ENCODE measurements around the gene CBX2.
"Not testable (repeated sequence)": the region's sequence is repeated elsewhere in the genome, so short reads cannot be mapped to it uniquely, and the experiment has no call there.

The CBX2 gene

DNA sequence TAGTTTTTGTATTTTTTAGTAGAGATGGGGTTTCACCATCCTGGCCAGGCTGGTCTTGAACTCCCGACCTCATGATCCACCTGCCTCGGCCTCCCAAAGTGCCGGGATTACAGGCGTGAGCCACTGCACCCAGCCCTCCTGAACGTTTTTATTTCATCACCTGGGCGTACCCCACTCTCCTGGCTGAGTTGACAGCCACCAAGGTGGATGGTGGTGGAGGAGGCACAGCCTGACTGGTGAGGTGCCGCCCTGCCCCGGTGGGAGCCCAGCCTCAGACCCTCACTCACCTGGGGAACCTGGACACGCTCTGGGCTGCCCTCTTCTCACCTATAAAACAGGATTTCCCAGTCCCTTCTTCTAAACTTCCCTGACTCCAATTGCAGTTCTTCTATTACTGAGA is 5.2 kb upstream of the CBX2 start:
- DNase-seq, result not testable (repeated sequence)

DNA sequence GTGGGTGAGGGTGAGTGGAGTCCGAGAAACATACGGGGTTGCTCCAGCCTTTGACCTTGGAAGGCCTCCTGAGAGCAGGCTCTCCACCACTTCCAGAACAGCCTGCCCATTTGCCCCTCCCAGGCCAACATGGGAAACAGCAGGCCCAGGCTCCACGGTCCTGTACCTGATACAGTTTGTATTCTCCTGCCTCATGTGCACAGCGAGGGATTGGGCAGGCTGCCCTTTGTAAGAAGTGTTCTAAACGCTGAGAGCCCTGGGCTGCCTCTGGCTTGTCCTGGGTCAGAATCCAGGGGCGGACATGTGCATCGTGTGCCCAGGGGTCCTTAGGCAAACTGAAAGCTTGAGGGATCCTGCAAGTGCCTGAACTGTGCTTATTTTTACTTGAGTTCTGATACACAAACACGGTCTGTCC is 3.4 kb upstream of the CBX2 start:
- DNase-seq, result no peak

DNA sequence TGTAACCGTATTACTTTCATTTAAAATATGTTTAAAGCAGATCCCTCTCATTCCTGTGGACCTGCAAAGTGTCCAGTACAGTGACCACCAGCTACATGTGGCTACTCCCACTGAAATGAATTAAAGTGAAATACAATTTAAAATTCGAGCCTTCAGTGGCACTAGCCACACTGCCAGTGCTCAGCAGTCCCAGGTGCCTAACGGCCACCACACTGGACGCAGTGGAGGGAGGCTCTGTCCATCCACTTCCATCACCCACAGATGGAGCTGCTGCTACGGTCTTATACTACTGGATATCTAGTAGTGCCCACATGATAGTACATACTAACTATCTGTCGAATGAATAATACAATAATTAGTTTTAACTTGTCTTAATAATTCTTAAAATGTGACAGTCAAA is 2.3 kb upstream of the CBX2 start:
- DNase-seq, result no peak

DNA sequence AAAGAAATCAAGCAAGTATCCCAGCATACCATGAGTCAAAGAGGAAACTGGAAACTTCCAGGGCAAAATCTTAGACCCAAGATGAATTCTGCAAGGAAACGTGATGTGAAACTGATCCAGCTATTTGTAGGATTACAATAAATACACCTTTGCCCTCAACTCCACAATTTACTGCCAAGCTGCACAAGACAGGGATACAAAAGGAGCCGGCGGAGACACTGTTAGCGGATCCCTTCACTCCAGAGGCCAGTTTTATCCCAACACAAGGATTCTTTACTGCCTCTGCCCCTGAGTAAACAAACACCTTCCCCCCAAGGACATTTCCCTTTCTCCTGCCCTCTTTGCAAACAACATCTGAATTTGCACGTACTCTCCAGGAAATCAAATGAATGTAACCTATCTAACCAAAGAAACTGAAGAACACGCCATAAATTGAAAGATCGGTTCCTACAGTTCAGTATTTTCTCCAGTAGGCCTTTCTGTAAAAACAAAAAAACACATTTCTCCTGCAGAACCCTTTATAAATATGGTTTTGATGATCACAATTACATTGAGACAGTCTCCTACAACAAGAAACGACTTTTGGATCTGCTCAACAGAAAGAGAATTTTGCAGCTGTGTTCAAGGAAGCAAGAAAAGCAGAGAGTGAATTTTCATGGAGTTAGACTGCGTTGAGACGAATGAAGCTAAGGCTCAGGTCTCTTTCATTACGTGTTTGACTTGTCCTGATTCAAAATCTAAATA is 1.4 kb upstream of the CBX2 start:
- DNase-seq, result no peak

DNA sequence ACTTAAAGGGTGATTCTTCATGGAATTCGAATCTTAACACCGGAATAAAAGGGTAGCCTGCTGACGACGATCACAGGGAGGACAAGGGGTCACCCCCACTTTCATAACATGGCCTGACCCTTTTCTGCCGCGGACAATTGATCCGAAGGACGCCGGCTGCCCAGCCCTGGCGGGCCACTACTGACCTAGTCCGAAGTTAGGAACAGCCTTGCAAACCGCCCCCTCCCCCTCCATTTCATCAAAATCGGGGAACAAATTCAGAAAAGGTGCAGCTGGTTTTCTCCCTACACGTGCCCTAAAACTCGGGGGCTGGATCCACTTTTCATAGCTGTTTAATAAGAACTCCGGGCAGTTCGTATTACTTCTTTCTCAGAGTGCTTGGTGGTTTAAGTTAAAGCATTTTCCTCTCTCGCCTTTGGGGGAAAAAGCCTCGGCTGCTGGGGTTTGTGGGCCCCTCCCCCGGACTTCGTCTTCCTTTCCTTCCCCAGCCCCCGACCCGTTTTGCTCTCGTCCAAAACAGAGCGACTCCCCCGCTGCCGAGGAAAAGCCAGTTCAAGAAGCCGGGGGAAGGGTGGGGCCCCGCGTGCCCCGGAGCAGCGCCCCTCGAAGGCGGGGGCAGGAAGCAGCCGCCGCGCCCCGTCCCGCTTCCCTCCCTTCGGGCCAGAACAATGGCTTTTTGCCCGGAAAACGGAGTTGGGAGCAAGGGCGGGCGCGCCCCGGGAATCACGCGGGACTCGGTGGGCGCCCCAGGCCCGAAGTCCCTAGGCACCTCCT is 641 bp upstream of the CBX2 start:
- DNase-seq, result no peak

DNA sequence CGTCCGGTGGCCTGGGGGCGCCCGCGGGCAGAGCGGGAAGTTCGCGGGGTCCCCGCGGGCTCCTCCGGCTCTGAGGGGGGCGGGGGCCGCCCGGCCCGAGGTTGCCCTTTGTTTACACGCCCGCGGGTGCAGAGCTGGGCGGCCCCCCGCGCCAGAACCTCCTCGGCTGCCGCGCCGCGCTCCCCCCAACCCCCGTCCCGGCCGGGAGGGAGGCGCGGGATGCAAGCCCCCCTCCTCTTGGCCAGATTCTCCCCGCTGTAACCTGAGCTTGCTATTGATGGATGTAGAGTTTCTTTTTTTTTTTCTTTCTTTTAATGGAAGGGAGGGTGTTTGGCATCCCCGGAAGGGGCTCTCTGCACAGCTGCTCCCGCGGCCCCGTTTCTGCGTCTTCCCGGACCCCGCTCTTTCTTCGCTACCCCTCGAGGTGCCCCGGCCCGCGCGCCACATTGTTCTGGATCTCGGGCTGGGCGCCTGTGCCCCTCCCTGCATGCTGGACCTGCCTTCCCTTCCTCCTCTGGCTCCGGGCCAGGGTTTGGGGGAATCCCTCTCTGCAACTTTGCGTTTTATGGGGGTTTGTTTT is 646 bp downstream of the CBX2 start:
- no peak for DNase-seq

DNA sequence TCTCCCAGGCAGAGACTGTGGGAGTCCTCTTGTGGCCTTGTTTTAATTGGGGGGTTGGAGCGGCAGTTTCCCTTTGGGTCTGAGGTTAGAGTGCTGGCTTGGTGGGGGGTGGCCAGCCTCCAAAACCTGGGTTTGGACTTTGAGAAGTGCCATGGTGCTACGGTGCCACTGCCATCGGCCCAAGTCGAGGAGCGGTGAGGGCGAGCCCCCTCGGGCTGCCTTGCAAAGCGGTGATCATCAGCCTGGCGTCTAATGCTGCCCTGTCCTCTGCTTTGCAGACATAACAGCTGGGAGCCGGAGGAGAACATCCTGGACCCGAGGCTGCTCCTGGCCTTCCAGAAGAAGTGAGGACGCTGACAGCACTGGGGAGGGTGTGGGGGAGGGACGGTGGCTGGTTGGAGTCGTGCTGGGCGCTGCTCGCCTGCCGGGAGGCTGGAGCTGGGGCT is 1.2 kb downstream of the CBX2 start:
- no peak for DNase-seq

DNA sequence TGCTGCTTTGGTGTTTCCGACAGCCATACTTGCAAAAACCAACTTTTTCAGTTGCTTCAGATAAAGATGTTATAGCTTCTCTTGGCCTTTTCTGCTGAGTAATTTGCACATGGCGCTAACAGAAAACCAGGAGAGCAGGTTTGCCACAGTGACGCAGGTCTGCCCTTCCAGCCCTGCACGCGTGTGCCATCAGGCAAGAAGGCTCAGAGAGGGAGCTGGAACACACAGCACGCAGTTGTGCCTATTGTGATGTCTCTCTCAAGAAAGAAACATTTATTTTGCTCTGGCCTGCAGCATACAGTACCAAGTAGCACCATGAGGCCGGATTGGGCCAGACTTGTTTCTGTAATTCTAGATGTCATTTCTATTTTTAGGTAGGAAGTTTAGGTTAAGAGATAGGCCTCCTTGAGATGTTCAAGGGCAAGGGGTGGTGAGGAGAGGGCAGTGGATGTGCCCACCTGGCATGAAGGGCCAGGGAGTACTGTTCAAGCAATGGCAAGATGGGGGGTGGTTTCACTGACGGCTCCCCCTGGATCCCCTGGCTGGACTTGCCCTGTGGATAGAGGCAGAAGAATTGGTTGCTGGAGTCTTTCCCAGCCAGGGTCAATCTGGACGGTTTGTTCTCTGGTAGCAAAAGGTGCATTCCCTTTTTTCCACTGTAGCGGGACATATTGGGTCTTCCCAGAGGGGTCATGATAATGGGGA is 1.9 kb downstream of the CBX2 start:
- no peak for DNase-seq

DNA sequence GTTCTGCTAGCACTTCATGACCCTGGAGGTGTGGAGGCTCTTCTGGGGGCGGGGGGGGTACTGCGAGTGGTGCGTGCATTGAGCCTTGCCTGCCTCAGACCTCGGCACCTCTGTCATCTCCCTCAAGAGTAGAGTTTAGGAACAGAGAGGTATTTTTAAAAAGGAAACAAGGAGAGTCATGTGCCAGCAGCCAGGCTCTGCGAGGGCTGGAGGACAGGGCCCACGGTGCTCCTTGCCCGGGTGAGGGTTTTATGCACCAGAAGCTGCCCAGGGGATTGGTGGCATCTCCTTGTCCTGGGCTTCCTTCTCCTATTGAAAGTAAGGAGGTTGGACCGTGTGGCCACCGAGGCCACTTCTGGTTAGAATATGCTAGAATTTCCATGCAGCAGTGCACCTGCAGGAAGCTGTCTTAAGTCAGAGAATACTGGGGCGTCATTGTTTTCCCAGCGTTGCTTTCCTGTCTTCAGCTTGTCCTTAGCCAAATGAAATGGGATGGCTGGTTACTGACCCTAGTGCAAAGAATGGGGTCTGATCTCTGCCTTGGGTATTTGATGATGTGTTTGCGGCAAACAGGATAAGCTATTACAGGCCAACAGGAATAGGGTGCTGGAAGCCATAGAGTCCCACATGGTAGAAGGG is 3.2 kb downstream of the CBX2 start:
- DNase-seq, result no peak

DNA sequence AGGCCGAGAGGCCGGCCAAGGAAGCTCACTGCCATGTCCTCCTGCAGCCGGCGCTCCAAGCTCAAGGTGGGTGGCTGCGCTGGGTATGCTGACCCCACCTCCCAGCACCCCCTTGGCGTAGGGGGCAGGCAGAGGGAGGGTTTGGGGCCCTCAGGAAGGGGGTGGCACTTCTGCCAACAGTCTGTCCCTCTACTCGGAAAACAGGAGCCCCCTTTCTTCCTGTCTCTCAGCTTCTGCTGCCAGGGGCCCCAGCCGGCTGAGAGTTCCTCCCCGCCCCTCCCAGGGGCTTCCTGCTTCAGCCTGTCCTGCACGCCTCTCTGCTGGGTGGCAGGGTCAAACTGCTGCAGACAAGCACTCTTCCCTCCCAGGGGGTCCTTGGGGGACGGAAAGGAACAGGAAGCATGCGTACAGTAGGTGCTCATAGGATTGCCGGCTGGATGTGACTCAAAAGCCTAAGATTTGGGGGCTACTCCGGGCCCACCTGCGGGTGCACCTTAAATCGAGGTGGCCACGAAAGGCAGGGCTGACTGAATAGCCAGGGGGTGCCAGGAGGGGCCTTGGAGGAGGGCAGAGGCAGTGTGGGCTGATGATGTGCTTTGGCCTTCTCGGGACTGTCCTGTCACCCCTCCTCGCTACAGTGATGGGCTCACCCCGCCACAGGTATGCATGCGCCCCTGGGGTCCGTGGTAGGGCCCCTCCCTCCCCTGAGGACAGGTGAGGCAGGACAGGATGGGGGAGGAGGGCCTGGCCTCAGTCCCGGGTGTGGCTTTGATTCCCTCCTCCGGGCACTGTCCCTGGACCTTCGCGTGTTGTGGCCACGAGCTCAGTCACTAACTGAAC is 4.0 kb downstream of the CBX2 start:
- no peak for DNase-seq

DNA sequence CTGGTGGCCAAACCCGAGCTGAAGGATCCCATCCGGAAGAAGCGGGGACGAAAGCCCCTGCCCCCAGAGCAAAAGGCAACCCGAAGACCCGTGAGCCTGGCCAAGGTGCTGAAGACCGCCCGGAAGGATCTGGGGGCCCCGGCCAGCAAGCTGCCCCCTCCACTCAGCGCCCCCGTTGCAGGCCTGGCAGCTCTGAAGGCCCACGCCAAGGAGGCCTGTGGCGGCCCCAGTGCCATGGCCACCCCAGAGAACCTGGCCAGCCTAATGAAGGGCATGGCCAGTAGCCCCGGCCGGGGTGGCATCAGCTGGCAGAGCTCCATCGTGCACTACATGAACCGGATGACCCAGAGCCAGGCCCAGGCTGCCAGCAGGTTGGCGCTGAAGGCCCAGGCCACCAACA is 5.9 kb downstream of the CBX2 start:
- no peak for DNase-seq

DNA sequence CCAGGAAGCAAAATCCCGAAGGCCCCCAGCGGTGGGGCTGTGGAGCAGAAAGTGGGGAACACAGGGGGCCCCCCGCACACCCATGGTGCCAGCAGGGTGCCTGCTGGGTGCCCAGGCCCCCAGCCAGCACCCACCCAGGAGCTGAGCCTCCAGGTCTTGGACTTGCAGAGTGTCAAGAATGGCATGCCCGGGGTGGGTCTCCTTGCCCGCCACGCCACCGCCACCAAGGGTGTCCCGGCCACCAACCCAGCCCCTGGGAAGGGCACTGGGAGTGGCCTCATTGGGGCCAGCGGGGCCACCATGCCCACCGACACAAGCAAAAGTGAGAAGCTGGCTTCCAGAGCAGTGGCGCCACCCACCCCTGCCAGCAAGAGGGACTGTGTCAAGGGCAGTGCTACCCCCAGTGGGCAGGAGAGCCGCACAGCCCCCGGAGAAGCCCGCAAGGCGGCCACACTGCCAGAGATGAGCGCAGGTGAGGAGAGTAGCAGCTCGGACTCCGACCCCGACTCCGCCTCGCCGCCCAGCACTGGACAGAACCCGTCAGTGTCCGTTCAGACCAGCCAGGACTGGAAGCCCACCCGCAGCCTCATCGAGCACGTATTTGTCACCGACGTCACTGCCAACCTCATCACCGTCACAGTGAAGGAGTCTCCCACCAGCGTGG is 6.5 kb downstream of the CBX2 start:
- no peak for DNase-seq

DNA sequence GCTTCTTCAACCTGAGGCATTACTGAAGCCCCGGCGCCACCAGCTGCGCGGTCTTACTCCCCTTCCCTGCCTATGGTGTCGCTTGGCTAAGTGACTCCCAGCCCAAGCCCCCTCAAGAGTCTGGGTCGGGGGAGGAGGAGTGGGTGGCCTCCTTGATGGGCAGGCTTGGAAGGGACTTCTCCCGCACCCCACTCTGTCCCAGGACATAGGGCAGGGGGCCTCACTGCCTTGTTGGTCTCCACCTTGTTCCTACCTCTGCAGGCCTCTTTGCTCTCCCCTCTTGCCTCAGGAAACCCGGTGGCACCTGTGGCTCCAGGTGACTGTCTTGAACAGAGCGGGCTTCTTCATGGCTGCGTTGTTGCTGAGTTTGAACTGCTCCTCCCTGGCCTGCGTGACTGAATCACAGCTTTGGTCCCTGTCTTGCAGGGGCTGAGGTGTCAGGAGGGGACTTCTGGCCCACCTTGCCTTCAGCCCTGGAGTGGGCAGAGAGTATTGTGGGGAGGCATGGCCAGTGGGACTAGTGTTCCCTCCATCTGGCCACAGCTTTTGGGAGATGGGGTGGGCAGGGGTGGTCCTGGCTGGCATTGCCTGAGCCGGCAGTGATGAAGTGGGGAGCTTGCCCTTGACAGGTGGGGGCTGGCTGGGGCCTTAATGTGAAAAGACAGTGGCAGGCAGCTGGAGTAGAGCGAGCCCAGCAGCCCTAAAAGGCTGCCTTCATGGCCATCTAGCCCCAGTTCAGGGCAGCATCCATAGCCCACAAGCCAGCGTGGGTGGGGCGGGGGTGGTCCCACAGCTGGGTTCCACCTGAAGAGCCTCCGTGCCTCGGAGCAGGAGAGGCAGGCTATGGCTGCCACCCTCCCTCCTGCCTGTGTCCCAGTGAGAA is 7.3 kb downstream of the CBX2 start:
- no peak for DNase-seq

DNA sequence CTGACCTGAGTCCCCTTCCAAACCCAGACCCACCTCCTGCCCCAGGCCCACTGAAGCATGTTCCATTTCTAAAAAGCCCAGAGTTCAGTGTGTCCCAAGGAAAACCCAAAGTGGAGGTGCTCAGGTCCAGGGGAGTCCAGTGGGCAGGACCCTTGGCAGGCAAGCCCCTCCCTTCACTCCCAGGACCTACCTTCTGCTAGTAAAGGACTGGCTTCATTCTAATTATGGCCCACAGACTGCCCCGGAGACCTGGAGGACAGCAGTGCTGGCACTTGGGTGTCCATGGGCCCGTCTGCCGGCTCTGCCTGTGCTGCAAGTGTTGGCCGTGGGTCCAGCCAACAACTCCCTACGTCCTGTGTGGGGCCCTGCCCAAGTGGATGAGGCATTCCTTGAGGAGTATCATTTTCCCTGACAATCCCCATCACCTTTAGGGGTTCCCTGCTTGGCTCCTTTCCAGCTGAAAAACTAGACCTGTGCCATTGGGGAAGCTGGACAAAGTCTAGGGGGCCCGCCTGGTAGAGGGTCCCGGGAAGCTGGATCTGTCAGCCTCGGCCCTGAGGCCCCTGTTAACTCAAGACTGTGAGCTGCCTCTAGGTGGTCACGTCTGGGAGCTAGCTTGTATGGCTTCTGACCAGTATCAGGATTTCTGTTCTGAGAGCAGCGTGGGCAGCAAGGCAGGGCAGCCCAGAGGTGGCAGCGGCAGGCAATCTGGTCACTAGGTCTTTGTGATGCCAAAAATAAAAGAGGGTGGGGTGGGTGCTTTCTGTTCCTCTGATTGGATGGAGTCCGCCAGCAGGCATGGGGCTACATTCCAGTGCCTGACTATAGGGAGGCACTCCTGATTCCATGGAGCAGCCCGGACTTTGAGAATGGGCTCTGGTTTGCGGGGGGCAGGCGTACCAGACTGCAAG is 8.2 kb downstream of the CBX2 start:
- no peak for DNase-seq

DNA sequence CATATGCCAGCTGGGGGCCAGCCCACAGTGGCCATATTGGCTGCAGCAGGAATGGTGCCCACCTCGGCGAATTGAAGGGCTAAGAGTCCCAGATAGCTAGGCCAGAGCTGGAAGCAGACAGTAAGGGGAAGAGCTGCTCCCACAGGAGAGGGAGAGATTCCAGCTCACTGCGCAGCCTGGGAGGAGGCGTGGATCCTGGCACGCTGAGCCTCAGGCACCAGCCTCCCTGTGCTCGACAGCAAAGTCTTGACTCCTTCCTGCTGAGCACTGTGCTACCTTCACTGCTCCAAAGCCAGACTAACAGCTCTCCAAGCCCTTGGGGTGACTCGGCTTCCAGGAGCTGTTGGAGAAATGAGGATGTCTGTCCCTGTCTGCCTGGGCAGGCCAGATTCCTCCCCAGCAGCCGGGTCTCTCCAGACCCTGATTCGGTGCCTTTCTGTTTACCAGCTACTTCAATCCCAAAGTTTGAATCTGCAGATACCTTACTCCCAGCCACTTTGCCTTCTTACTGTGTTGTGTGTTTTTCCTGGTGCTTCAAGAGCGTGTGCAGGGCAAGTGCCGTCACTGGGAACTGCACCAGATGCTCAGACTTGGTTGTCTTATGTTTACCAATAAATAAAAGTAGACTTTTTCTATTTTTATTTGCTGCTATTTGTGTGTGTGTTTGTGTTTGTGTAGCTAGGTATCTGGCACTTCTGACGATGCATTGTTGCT is 9.1 kb downstream of the CBX2 start:
- DNase-seq, result no peak

DNA sequence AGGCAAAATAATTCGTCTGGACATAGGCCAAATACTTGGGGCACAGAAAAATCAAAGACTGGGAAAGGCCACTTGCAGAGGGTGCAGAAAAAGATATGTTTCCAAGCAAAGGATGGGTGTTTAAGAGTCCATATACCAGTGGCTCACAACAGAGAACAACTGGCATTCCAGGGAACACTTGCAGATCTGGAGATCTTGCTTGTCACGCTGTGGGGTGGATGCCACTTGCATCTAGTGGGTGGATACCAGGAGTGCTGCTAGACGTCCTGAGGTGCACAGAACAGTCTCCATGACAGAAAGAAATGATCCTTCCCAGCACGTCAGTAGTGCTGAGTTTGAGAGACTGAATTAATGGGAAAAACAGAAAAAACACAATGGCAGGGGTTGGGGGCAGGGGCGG is 10.5 kb downstream of the CBX2 start:
- DNase-seq, result no peak

DNA sequence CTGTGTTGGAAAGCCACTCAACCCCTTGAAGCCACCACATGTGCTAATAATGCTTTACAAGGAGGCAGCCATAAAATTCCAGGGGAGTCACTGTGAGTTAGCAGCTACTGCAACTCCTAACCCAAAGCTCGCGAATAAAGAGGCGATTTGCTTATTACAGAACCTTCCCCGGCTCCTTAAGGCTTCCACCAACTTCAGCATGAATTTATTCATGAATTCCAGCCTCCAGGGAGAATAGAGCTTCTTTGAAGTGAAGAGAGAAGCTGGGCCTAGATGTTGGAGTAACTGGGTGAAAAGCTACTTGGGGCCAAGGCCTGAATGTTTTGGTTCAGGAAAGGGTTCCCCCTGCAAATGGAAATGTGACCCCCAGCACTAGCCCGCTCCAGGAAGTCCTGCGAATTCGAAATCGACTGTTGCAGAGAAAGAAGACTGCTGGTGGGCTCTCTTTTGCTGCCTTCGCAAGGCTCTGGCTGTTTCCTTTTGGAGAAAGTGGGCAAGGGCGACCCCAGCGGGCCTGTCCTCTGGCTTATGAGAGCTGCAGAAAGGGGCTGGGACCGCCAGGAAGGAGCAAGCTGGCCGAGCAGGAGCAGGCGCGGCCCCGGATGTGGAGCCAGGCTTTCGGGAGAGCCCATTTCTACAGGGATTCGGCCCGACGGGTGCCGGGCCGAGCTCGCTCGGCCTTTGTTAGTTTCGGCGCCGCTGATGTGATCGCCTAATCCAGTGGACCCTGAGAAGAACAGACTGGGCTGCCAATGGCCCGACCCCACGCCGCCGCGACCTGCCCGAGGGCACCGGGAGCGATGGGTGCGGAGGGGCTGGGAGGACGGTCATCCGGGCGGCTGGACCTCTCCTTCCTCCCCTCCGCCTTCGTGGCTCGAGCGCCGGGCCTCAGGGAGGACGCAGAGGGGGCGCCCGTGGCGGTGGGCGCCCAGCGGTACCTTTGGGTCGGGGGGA is 11.3 kb downstream of the CBX2 start:
- DNase-seq, result no peak
